GM23338 (cell line): ENCODE measurements around the gene GALNT1. TPM values are rescaled to one million over a fixed set of nuclear protein-coding genes. Genes with fewer than 3 reads are reported as not detected.

Source experiments
- ATAC-seq: fragments of 200-7000 bp; cut with Tn5 transposase; 3 replicates; pipeline ENCODE4 v1.9.1; 2020
- DNase-seq: peaks from one replicate; pipeline ENCODE4 v3.0.0-alpha.2; 2015; ENCODE audit warnings: low spot score
- H2AFZ ChIP-seq: fragments of 200-600 bp; sonication (generic); 2 replicates; pipeline ENCODE4 v1.8.0; 2016; ENCODE audit warnings: antibody characterized with exemption, mild to moderate bottlenecking, moderate library complexity
- H3F3A ChIP-seq: fragments of 200-600 bp; sonication (generic); replicated peaks from 2 replicates; pipeline ENCODE4 v1.8.0; 2017; ENCODE audit warnings: antibody characterized with exemption, mixed run types, low read depth
- H3K27ac ChIP-seq: fragments of 200-600 bp; sonication (generic); 2 replicates; pipeline ENCODE4 v1.6.1; 2016; ENCODE audit warnings: low read depth
- H3K27me3 ChIP-seq: fragments of 200-600 bp; sonication (generic); 2 replicates; pipeline ENCODE4 v1.8.0; 2016; ENCODE audit warnings: mild to moderate bottlenecking, mixed run types, moderate library complexity; ENCODE audit not compliant: insufficient read depth
- H3K36me3 ChIP-seq: fragments of 200-600 bp; sonication (generic); 2 replicates; pipeline ENCODE4 v1.8.0; 2016; ENCODE audit warnings: mild to moderate bottlenecking; ENCODE audit not compliant: insufficient read depth
- H3K4me1 ChIP-seq: fragments of 200-600 bp; sonication (generic); 2 replicates; pipeline ENCODE4 v1.8.0; 2016; ENCODE audit warnings: mild to moderate bottlenecking, moderate library complexity; ENCODE audit not compliant: insufficient read depth
- H3K4me2 ChIP-seq: fragments of 200-600 bp; sonication (generic); 2 replicates; pipeline ENCODE4 v1.7.1; 2017; ENCODE audit warnings: mixed run types
- H3K4me3 ChIP-seq: fragments of 200-600 bp; sonication (generic); 2 replicates; pipeline ENCODE4 v1.6.1; 2016; ENCODE audit warnings: mixed run types
- H3K79me2 ChIP-seq: fragments of 200-600 bp; sonication (generic); replicated peaks from 2 replicates; pipeline ENCODE4 v1.8.0; 2017; ENCODE audit warnings: mild to moderate bottlenecking; ENCODE audit not compliant: insufficient read depth
- H3K9me2 ChIP-seq: fragments of 200-600 bp; sonication (generic); 2 replicates; pipeline ENCODE4 v1.8.0; 2017; ENCODE audit not compliant: insufficient read depth
- H4K20me1 ChIP-seq: fragments of 200-600 bp; sonication (generic); replicated peaks from 2 replicates; pipeline ENCODE4 v1.8.0; 2017; ENCODE audit warnings: mild to moderate bottlenecking; ENCODE audit not compliant: insufficient read depth
- H3K27ac Mint-ChIP-seq: 2 replicates; pipeline ENCODE4 v1.8.0; 2020; ENCODE audit warnings: inconsistent platforms, mild to moderate bottlenecking, moderate library complexity, mixed read lengths
- H3K27me3 Mint-ChIP-seq: 3 replicates; pipeline ENCODE4 v1.8.0; 2022; ENCODE audit warnings: low read depth, mild to moderate bottlenecking, moderate library complexity, mixed read lengths, inconsistent platforms; ENCODE audit not compliant: insufficient read depth, poor library complexity
- H3K36me3 Mint-ChIP-seq: 3 replicates; pipeline ENCODE4 v1.8.0; 2021; ENCODE audit warnings: low read depth, mild to moderate bottlenecking, inconsistent platforms, moderate library complexity, mixed read lengths
- H3K4me1 Mint-ChIP-seq: 3 replicates; pipeline ENCODE4 v1.8.0; 2020; ENCODE audit warnings: mild to moderate bottlenecking, inconsistent platforms, mixed read lengths
- H3K4me3 Mint-ChIP-seq: 3 replicates; pipeline ENCODE4 v1.8.0; 2021; ENCODE audit warnings: moderate library complexity, mild to moderate bottlenecking, inconsistent platforms, mixed read lengths
- H3K9me3 Mint-ChIP-seq: 3 replicates; pipeline ENCODE4 v1.8.0; 2020; ENCODE audit warnings: moderate library complexity, mild to moderate bottlenecking, inconsistent platforms, mixed read lengths
- CREB1 ChIP-seq: fragments of 250-450 bp; sonication (Bioruptor Pico); IDR thresholded peaks from 2 replicates; pipeline ENCODE4 v1.5.0; 2020; ENCODE audit warnings: low read depth, mild to moderate bottlenecking, moderate library complexity
- EZH2 ChIP-seq: fragments of 200-600 bp; sonication (generic); IDR thresholded peaks from one replicate; pipeline ENCODE4 v1.8.0; 2017; ENCODE audit warnings: antibody characterized with exemption, mild to moderate bottlenecking, low read depth; ENCODE audit not compliant: unreplicated experiment
- EZH2phosphoT487 ChIP-seq: fragments of 200-600 bp; sonication (generic); IDR thresholded peaks from one replicate; pipeline ENCODE4 v1.8.1; 2018; ENCODE audit warnings: antibody characterized with exemption; ENCODE audit not compliant: unreplicated experiment
- JUNB ChIP-seq: IDR thresholded peaks from one replicate; pipeline ENCODE4 v1.6.1; 2016; ENCODE audit warnings: antibody characterized with exemption; ENCODE audit not compliant: unreplicated experiment
- NANOG ChIP-seq: IDR thresholded peaks from 2 replicates; pipeline ENCODE4 v1.6.1; 2016; ENCODE audit warnings: antibody characterized with exemption, borderline replicate concordance
- POLR2AphosphoS5 ChIP-seq: IDR thresholded peaks from 2 replicates; pipeline ENCODE4 v1.6.1; 2016; ENCODE audit warnings: antibody characterized with exemption, low read depth
- polyA plus RNA-seq: library from polyadenylated mRNA; unstranded; fragments of >200 nt; fragmentation: Nextera tagmentation; extraction: Ambion mirVana; gene quantifications from 2 replicates; pipeline ENCODE4 v1.2.1, GENCODE V29; 2016
- total RNA-seq: library from RNA; depleted of rRNA; stranded (reverse); fragments of >200 nt; shearing (Covaris generic); gene quantifications from 2 replicates; pipeline ENCODE4 v1.2.3, GENCODE V29; 2014
- TF ChIP-seq, protein P1 (sequence below), 2 experiments: fragments of 200-600 bp in 1 of 2; sonication (generic) in 1 of 2; conservative IDR thresholded peaks; 2 replicates each; pipeline versions ENCODE4 v1.5.1 to v1.6.1; 2016 to 2017; ENCODE audit warnings: antibody characterized with exemption in 2 of 2, low read depth in 2 of 2, mild to moderate bottlenecking in 2 of 2, moderate library complexity in 1 of 2
- TF ChIP-seq, protein P2 (sequence below): fragments of 250-450 bp; sonication (Bioruptor Pico); IDR thresholded peaks from 2 replicates; pipeline ENCODE4 v1.5.0; 2020; ENCODE audit warnings: mild to moderate bottlenecking, moderate library complexity
- TF ChIP-seq, protein P3 (sequence below): IDR thresholded peaks from one replicate; pipeline ENCODE4 v1.6.1; 2018; ENCODE audit warnings: antibody characterized with exemption; ENCODE audit not compliant: unreplicated experiment

GALNT1 gene
- total and polyA plus RNA-seq, 2 experiments from 2014 or later = 37.4 to 60.8 TPM

DNA sequence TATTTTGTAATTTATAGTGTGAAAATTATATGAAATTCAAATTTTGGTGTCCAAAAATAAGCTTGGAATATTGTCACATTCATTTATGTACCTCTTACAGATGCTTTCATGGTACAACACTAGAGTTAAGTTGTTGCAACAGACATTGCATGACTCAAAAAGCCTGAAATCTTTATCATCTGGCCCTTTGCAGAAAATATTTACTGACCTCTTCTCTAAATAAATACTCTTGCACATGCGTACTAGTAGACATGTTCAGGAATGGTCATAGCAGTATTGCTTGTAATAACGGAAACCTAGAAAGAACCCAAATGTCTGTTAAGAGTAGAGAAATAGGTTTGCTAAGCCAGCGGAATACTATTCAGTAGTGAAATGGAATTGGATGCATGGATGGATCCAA, 60.4 kb downstream of the GALNT1 start:
- H3K4me1 ChIP-seq = no peaks in the 10 kb centered on the region
- ATAC-seq = no peak
- no peak for DNase-seq
- H3K4me1 Mint-ChIP-seq = peaks cover 9% of the 10 kb centered on the region; the same call in 2 of the 3 replicates
- no peaks in the 10 kb centered on the region for H3K9me2 ChIP-seq
- H4K20me1 ChIP-seq = no peaks in the 10 kb centered on the region
- no peak overlapping the region for H3K4me3 Mint-ChIP-seq
- H3K9me3 Mint-ChIP-seq = peaks cover 6% of the 10 kb centered on the region; the same call in 2 of the 3 replicates
- peaks cover 14% of the 10 kb centered on the region for H3K79me2 ChIP-seq
- no peaks in the 10 kb centered on the region; the same call in 1 of the 2 replicates for H3K36me3 ChIP-seq
- H3K4me2 ChIP-seq = no peak overlapping the region
- no peak overlapping the region; the same call in 1 of the 2 replicates for H3K27ac ChIP-seq
- H3K36me3 Mint-ChIP-seq = peaks cover 38% of the 10 kb centered on the region
- H2AFZ ChIP-seq = no peak overlapping the region
- H3K27ac Mint-ChIP-seq = no peak overlapping the region
- no peak for TF ChIP-seq EZH2phosphoT487
- no peaks in the 10 kb centered on the region for H3F3A ChIP-seq
- peaks cover 2% of the 10 kb centered on the region for H3K27me3 Mint-ChIP-seq
- no peak overlapping the region for H3K4me3 ChIP-seq
- no peaks in the 10 kb centered on the region for H3K27me3 ChIP-seq

DNA sequence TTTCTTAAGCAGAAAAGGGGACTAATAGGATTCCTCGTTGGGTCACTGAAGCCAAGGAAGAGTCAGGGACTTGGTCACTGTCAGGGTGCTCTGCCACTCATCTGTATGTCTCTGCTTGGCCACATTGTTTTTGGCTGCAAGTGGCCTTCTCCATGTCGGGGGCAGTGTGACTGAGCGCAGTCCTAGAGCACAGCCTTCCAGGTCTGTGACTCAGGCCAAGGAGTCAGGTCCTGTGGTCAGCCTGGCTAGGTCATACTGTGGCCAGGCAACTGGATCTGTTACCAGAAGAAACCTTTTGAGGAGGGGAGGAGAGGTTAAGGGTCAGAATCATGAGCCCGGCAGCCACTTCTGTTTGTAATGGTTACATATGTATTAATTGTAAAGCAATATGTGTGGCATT, 61.3 kb downstream of the GALNT1 start:
- Histone ChIP-seq H3K4me2 (no peak overlapping the region), H3K27me3 (no peaks in the 10 kb centered on the region), H3K27ac (no peak overlapping the region), H3K4me1 (no peaks in the 10 kb centered on the region), H2AFZ (no peak overlapping the region), H4K20me1 (no peaks in the 10 kb centered on the region), H3F3A (no peaks in the 10 kb centered on the region), H3K4me3 (no peak overlapping the region), H3K36me3 (no peaks in the 10 kb centered on the region; the same call in 1 of the 2 replicates), H3K79me2 (peaks cover 18% of the 10 kb centered on the region), H3K9me2 (no peaks in the 10 kb centered on the region)
- Mint-ChIP-seq H3K9me3 (peaks cover 6% of the 10 kb centered on the region; the same call in 2 of the 3 replicates), H3K4me1 (peaks cover 9% of the 10 kb centered on the region; the same call in 2 of the 3 replicates), H3K27ac (no peak overlapping the region), H3K36me3 (peaks cover 35% of the 10 kb centered on the region), H3K27me3 (peaks cover 2% of the 10 kb centered on the region), H3K4me3 (no peak overlapping the region)
- no peak for DNase-seq
- no peak; the same call in 2 of the 3 replicates for ATAC-seq
- TF ChIP-seq JUNB = no peak
- no peak for TF ChIP-seq NANOG
- TF ChIP-seq, protein P1, sequence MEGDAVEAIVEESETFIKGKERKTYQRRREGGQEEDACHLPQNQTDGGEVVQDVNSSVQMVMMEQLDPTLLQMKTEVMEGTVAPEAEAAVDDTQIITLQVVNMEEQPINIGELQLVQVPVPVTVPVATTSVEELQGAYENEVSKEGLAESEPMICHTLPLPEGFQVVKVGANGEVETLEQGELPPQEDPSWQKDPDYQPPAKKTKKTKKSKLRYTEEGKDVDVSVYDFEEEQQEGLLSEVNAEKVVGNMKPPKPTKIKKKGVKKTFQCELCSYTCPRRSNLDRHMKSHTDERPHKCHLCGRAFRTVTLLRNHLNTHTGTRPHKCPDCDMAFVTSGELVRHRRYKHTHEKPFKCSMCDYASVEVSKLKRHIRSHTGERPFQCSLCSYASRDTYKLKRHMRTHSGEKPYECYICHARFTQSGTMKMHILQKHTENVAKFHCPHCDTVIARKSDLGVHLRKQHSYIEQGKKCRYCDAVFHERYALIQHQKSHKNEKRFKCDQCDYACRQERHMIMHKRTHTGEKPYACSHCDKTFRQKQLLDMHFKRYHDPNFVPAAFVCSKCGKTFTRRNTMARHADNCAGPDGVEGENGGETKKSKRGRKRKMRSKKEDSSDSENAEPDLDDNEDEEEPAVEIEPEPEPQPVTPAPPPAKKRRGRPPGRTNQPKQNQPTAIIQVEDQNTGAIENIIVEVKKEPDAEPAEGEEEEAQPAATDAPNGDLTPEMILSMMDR (conservative IDR thresholded peaks at IDR 0.05; ENCODE audit: low read depth in 2 of 2) = no peak
- TF ChIP-seq CREB1 (CRISPR knock-in tag) = no peak
- no peak for TF ChIP-seq EZH2
- TF ChIP-seq, protein P2, sequence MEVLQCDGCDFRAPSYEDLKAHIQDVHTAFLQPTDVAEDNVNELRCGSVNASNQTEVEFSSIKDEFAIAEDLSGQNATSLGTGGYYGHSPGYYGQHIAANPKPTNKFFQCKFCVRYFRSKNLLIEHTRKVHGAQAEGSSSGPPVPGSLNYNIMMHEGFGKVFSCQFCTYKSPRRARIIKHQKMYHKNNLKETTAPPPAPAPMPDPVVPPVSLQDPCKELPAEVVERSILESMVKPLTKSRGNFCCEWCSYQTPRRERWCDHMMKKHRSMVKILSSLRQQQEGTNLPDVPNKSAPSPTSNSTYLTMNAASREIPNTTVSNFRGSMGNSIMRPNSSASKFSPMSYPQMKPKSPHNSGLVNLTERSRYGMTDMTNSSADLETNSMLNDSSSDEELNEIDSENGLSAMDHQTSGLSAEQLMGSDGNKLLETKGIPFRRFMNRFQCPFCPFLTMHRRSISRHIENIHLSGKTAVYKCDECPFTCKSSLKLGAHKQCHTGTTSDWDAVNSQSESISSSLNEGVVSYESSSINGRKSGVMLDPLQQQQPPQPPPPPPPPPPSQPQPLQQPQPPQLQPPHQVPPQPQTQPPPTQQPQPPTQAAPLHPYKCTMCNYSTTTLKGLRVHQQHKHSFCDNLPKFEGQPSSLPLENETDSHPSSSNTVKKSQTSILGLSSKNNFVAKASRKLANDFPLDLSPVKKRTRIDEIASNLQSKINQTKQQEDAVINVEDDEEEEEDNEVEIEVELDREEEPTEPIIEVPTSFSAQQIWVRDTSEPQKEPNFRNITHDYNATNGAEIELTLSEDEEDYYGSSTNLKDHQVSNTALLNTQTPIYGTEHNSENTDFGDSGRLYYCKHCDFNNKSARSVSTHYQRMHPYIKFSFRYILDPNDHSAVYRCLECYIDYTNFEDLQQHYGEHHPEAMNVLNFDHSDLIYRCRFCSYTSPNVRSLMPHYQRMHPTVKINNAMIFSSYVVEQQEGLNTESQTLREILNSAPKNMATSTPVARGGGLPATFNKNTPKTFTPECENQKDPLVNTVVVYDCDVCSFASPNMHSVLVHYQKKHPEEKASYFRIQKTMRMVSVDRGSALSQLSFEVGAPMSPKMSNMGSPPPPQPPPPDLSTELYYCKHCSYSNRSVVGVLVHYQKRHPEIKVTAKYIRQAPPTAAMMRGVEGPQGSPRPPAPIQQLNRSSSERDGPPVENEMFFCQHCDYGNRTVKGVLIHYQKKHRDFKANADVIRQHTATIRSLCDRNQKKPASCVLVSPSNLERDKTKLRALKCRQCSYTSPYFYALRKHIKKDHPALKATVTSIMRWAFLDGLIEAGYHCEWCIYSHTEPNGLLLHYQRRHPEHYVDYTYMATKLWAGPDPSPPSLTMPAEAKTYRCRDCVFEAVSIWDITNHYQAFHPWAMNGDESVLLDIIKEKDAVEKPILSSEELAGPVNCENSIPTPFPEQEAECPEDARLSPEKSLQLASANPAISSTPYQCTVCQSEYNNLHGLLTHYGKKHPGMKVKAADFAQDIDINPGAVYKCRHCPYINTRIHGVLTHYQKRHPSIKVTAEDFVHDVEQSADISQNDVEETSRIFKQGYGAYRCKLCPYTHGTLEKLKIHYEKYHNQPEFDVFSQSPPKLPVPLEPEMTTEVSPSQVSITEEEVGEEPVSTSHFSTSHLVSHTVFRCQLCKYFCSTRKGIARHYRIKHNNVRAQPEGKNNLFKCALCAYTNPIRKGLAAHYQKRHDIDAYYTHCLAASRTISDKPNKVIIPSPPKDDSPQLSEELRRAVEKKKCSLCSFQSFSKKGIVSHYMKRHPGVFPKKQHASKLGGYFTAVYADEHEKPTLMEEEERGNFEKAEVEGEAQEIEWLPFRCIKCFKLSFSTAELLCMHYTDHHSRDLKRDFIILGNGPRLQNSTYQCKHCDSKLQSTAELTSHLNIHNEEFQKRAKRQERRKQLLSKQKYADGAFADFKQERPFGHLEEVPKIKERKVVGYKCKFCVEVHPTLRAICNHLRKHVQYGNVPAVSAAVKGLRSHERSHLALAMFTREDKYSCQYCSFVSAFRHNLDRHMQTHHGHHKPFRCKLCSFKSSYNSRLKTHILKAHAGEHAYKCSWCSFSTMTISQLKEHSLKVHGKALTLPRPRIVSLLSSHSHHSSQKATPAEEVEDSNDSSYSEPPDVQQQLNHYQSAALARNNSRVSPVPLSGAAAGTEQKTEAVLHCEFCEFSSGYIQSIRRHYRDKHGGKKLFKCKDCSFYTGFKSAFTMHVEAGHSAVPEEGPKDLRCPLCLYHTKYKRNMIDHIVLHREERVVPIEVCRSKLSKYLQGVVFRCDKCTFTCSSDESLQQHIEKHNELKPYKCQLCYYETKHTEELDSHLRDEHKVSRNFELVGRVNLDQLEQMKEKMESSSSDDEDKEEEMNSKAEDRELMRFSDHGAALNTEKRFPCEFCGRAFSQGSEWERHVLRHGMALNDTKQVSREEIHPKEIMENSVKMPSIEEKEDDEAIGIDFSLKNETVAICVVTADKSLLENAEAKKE (CRISPR knock-in tag) = no peak
- no peak for TF ChIP-seq POLR2AphosphoS5
- TF ChIP-seq, protein P3, sequence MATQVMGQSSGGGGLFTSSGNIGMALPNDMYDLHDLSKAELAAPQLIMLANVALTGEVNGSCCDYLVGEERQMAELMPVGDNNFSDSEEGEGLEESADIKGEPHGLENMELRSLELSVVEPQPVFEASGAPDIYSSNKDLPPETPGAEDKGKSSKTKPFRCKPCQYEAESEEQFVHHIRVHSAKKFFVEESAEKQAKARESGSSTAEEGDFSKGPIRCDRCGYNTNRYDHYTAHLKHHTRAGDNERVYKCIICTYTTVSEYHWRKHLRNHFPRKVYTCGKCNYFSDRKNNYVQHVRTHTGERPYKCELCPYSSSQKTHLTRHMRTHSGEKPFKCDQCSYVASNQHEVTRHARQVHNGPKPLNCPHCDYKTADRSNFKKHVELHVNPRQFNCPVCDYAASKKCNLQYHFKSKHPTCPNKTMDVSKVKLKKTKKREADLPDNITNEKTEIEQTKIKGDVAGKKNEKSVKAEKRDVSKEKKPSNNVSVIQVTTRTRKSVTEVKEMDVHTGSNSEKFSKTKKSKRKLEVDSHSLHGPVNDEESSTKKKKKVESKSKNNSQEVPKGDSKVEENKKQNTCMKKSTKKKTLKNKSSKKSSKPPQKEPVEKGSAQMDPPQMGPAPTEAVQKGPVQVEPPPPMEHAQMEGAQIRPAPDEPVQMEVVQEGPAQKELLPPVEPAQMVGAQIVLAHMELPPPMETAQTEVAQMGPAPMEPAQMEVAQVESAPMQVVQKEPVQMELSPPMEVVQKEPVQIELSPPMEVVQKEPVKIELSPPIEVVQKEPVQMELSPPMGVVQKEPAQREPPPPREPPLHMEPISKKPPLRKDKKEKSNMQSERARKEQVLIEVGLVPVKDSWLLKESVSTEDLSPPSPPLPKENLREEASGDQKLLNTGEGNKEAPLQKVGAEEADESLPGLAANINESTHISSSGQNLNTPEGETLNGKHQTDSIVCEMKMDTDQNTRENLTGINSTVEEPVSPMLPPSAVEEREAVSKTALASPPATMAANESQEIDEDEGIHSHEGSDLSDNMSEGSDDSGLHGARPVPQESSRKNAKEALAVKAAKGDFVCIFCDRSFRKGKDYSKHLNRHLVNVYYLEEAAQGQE = no peak
